PC-3 (cell line): ENCODE data around the gene INTS4. TPM values are rescaled to one million over a fixed set of nuclear protein-coding genes. Genes with fewer than 3 reads are reported as not detected.

Experiments
- ATAC-seq: fragments of 200-7000 bp; cut with Tn5 transposase; 2 replicates; pipeline ENCODE4 v1.9.1; 2020; ENCODE audit warnings: mild to moderate bottlenecking, moderate library complexity
- BruUV-seq: library from RNA; stranded (reverse); fragments of 400-500 nt; replicated peaks from 2 replicates; lab custom pipeline; 2021; lab: Mats Ljungman, UMichigan
- CTCF ChIA-PET: fragments of 300-600 bp; sonication (Branson Sonifier 250); formaldehyde crosslinking; loops from one replicate; lab custom pipeline; 2022; ENCODE audit warnings: antibody characterized with exemption; lab: Charles Lee
- POLR2A ChIA-PET: fragments of 300-600 bp; sonication (Branson Sonifier 250); formaldehyde crosslinking; loops from one replicate; lab custom pipeline; 2022; ENCODE audit warnings: antibody characterized with exemption; ENCODE audit not compliant: unreplicated experiment; lab: Charles Lee
- DNase-seq: peaks from one replicate; pipeline ENCODE4 v3.0.0-alpha.2; 2015
- H2AFZ ChIP-seq: fragments of 300-600 bp; sonication (generic); 2 replicates; pipeline ENCODE4 v1.6.0; 2016; ENCODE audit warnings: antibody characterized with exemption, low read length
- H3F3A ChIP-seq: fragments of 300-600 bp; sonication (generic); one replicate; pipeline ENCODE4 v1.6.0; 2017; ENCODE audit warnings: antibody characterized with exemption, low read length, control low read depth, mild to moderate bottlenecking; ENCODE audit not compliant: unreplicated experiment
- H3K27ac ChIP-seq: fragments of 300-600 bp; sonication (generic); 2 replicates; pipeline ENCODE4 v1.5.1; 2016; ENCODE audit warnings: mild to moderate bottlenecking, low read length
- H3K27me3 ChIP-seq: fragments of 300-600 bp; sonication (generic); 2 replicates; pipeline ENCODE4 v1.6.1; 2016; ENCODE audit warnings: low read length, mixed read lengths
- H3K36me3 ChIP-seq: fragments of 300-600 bp; sonication (generic); 2 replicates; pipeline ENCODE4 v1.6.1; 2016; ENCODE audit warnings: low read depth, mixed run types, low read length, mixed read lengths
- H3K4me1 ChIP-seq: fragments of 300-600 bp; sonication (generic); 2 replicates; pipeline ENCODE4 v1.5.1; 2016; ENCODE audit warnings: low read length; ENCODE audit not compliant: insufficient read depth
- H3K4me2 ChIP-seq: fragments of 300-600 bp; sonication (generic); 2 replicates; pipeline ENCODE4 v1.6.0; 2016; ENCODE audit warnings: low read length
- H3K4me3 ChIP-seq: fragments of 300-600 bp; sonication (generic); 2 replicates; pipeline ENCODE4 v1.5.1; 2016; ENCODE audit warnings: mild to moderate bottlenecking, low read length, mixed read lengths
- H3K79me2 ChIP-seq: fragments of 300-600 bp; sonication (generic); 2 replicates; pipeline ENCODE4 v1.6.1; 2017; ENCODE audit warnings: low read length, mixed read lengths
- H3K9ac ChIP-seq: fragments of 300-600 bp; sonication (generic); 2 replicates; pipeline ENCODE4 v1.6.0; 2016; ENCODE audit warnings: mild to moderate bottlenecking, low read length
- H3K9me2 ChIP-seq: fragments of 300-600 bp; sonication (generic); replicated peaks from 2 replicates; pipeline ENCODE4 v1.6.1; 2016; ENCODE audit warnings: mixed run types, low read length, mixed read lengths
- H3K9me3 ChIP-seq: fragments of 300-600 bp; sonication (generic); 2 replicates; pipeline ENCODE4 v1.6.1; 2016; ENCODE audit warnings: low read length, mixed read lengths
- H4K20me1 ChIP-seq: fragments of 300-600 bp; sonication (generic); 2 replicates; pipeline ENCODE4 v1.6.1; 2016; ENCODE audit warnings: low read length, mixed read lengths
- CTCF ChIP-seq: fragments of 300-600 bp; sonication (generic); conservative IDR thresholded peaks from 2 replicates; pipeline ENCODE4 v1.5.1; 2017; ENCODE audit warnings: antibody characterized with exemption, low read depth, mild to moderate bottlenecking, low read length
- EZH2 ChIP-seq: fragments of 300-600 bp; sonication (generic); IDR thresholded peaks from one replicate; pipeline ENCODE4 v1.6.1; 2017; ENCODE audit warnings: antibody characterized with exemption, mild to moderate bottlenecking, low read length; ENCODE audit not compliant: unreplicated experiment
- EZH2phosphoT487 ChIP-seq: fragments of 300-600 bp; sonication (generic); IDR thresholded peaks from 2 replicates; pipeline ENCODE4 v1.6.1; 2018; ENCODE audit warnings: mild to moderate bottlenecking, antibody characterized with exemption, low read length, borderline replicate concordance
- intact Hi-C: fragments of 100-400 bp; cut with micrococcal nuclease; formaldehyde crosslinking; loops from 2 replicates; pipeline ENCODE4 v1.9.0; 2023
- total RNA-seq: library from RNA; depleted of rRNA; stranded (reverse); fragments of >200 nt; gene quantifications from 2 replicates; pipeline ENCODE4 v1.2.3, GENCODE V29; 2014

INTS4 gene
- total RNA-seq, 1 experiment from 2014 or later, result 50.8 TPM

- H3K27me3 ChIP-seq, result no peaks in the 10 kb centered on the region
- TF ChIP-seq EZH2phosphoT487 (no peak), EZH2 (no peak), CTCF (no peak)
- no peaks in the 10 kb centered on the region for H3K36me3 ChIP-seq
- no peaks in the 10 kb centered on the region for H3K9me3 ChIP-seq
- BruUV-seq, result TSS peak; percentile 12
- POLR2A ChIA-PET, result no interaction called here
- no peaks in the 10 kb centered on the region for H3F3A ChIP-seq
- CTCF ChIA-PET, result no interaction called here
- DNase-seq (peak; percentile 41), ATAC-seq (0 out of 2 replicates have a peak, but pooled peaks have one; percentile 16)
- H4K20me1 ChIP-seq, result no peaks in the 10 kb centered on the region
- no peak overlapping the region for H2AFZ ChIP-seq
- H3K9me2 ChIP-seq, result no peaks in the 10 kb centered on the region
- 0 out of 2 replicates have a peak overlapping the region, but pooled peaks have one; percentile 0 for H3K4me2 ChIP-seq
- H3K4me3 ChIP-seq, result no peak overlapping the region
- no peak overlapping the region; the same call in 1 of the 2 replicates for H3K27ac ChIP-seq
- peak overlapping the region; percentile 67; the same call in 1 of the 2 replicates for H3K9ac ChIP-seq
- H3K79me2 ChIP-seq, result no peaks in the 10 kb centered on the region
- intact Hi-C loops, result no loop called here
- peaks cover 33% of the 10 kb centered on the region for H3K4me1 ChIP-seq
Measured at GRCh38 chr11:78040691-78041379, 46.4 kb upstream of the INTS4 start.

DNA sequence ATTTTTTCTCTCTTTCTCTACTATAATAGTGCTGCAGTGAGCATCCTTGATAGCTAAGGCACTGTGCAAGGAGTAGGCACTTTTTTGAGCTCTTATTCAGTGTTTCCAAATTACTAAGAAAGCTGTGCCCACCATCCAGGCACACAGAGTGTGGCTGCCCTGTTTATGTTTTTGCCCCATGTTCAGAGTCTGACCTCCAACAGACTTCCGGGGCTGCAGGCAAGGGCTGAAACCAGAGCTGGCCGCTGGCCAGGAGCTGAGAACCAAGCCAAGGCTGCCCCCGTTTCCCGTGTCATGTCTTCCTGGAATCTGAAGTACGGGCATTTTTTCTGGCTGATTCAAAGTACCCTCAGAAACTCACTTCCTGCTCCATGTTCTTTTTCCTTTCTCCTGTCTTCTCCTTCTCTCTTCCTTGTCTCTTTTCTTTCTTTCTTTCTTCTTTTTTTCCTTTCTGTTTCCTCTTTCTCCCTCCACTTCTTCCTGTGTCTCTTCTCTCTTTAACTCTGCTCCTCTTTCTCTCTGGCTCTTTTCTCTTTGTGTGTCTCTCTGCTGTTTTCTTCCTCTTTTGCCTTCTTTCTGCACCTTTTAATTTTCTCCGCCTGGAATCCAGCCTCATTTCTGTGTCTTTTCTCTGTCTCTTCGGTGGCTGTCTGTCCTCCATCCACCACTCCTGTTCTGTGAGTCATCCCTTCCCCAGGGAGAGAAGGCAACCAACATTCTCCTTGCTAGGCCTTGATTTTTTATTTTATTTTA is 45.6 kb upstream of the INTS4 start:
- H3K9me3 ChIP-seq, result no peaks in the 10 kb centered on the region
- no peak for TF ChIP-seq EZH2phosphoT487
- no peak for TF ChIP-seq EZH2
- no peak for TF ChIP-seq CTCF
- intact Hi-C loops, result no loop called here
- H3K4me1 ChIP-seq, result peaks cover 29% of the 10 kb centered on the region
- H3K4me2 ChIP-seq, result peak overlapping the region; percentile 78
- DNase-seq, result peak; percentile 91
- H3K79me2 ChIP-seq, result no peaks in the 10 kb centered on the region
- no TSS peak for BruUV-seq
- H3K9ac ChIP-seq, result peak overlapping the region; percentile 67
- H3K27ac ChIP-seq, result peak overlapping the region; percentile 88
- no peaks in the 10 kb centered on the region for H3F3A ChIP-seq
- peak; percentile 70 for ATAC-seq
- H3K36me3 ChIP-seq, result no peaks in the 10 kb centered on the region
- H3K9me2 ChIP-seq, result no peaks in the 10 kb centered on the region
- no peaks in the 10 kb centered on the region for H4K20me1 ChIP-seq
- H3K27me3 ChIP-seq, result no peaks in the 10 kb centered on the region
- H2AFZ ChIP-seq, result peak overlapping the region; percentile 95
- CTCF ChIA-PET, result interaction anchor here (0.6 kb wide), 2 partner anchors 38 to 1011 kb away, joined by 4 read pairs; no protein-coding TSS in a partner anchor
- POLR2A ChIA-PET, result no interaction called here
- H3K4me3 ChIP-seq, result peak overlapping the region; percentile 55
